DOHH2 (cell line): Measurements from ENCODE around the gene SPTBN2.

Source experiments
- CTCF ChIP-seq: fragments of 200-600 bp; sonication (generic); IDR thresholded peaks from one replicate; pipeline ENCODE4 v1.5.1; 2014; ENCODE audit warnings: antibody characterized with exemption, mild to moderate bottlenecking, low read depth, low read length; ENCODE audit not compliant: poor library complexity, severe bottlenecking
- EZH2phosphoT487 ChIP-seq: fragments of 200-600 bp; sonication (generic); IDR thresholded peaks from 2 replicates; pipeline ENCODE4 v1.6.1; 2017; ENCODE audit warnings: borderline replicate concordance, mild to moderate bottlenecking, antibody characterized with exemption, low read length, moderate library complexity, mixed read lengths

GRCh38 chr11:66686801-66687750, 41.9 kb downstream of the SPTBN2 start:
- no peak for TF ChIP-seq CTCF
- TF ChIP-seq EZH2phosphoT487: no peak
